ENCODE measurements around the gene TRIM33.
"Not testable (repeated sequence)": the region's sequence is repeated elsewhere in the genome, so short reads cannot be mapped to it uniquely, and the experiment has no call there.

Gene TRIM33

GRCh38 chr1:114367810-114368209, 143.2 kb downstream of the TRIM33 start:
- no peak overlapping the region for H3K4me3 ChIP-seq (ENCODE audit: low read depth, low read length)
- TF ChIP-seq CTCF (IDR thresholded peaks at IDR 0.05; ENCODE audit: borderline replicate concordance, insufficient read depth, low read depth, low read length) = no peak

GRCh38 chr1:114363230-114363629, 147.8 kb downstream of the TRIM33 start:
- H3K4me3 ChIP-seq (ENCODE audit: low read depth, low read length) = not testable (repeated sequence)

GRCh38 chr1:114359791-114360190, 151.2 kb downstream of the TRIM33 start:
- no peak for TF ChIP-seq CTCF (IDR thresholded peaks at IDR 0.05; ENCODE audit: borderline replicate concordance, insufficient read depth, low read depth, low read length)
- no peak overlapping the region for H3K4me3 ChIP-seq (ENCODE audit: low read depth, low read length)

- TF ChIP-seq CTCF (IDR thresholded peaks at IDR 0.05; ENCODE audit: borderline replicate concordance, insufficient read depth, low read depth, low read length) = no peak
- H3K4me3 ChIP-seq (ENCODE audit: low read depth, low read length) = no peak overlapping the region
Measured at GRCh38 chr1:114355240-114355639, 155.8 kb downstream of the TRIM33 start.

- TF ChIP-seq CTCF (IDR thresholded peaks at IDR 0.05; ENCODE audit: borderline replicate concordance, insufficient read depth, low read depth, low read length) = no peak
- H3K4me3 ChIP-seq (ENCODE audit: low read depth, low read length) = no peak overlapping the region
Measured at GRCh38 chr1:114353262-114353661, 157.7 kb downstream of the TRIM33 start.

GRCh38 chr1:114352797-114353196, 158.2 kb downstream of the TRIM33 start:
- no peak for TF ChIP-seq CTCF (IDR thresholded peaks at IDR 0.05; ENCODE audit: borderline replicate concordance, insufficient read depth, low read depth, low read length)
- H3K4me3 ChIP-seq (ENCODE audit: low read depth, low read length) = no peak overlapping the region

- no peak overlapping the region for H3K4me3 ChIP-seq (ENCODE audit: low read depth, low read length)
- no peak for TF ChIP-seq CTCF (IDR thresholded peaks at IDR 0.05; ENCODE audit: borderline replicate concordance, insufficient read depth, low read depth, low read length)
Measured at GRCh38 chr1:114350731-114351445, 160.1 kb downstream of the TRIM33 start.
